Right renal pelvis (tissue), 4 donors: ENCODE results near the gene TOM1L1. TPM values are rescaled to one million over a fixed set of nuclear protein-coding genes. Genes with fewer than 3 reads are reported as not detected.
A peak's percentile ranks its signal among the peaks of the same experiment; 100 is the strongest.
"Not testable (repeated sequence)": the region's sequence is repeated elsewhere in the genome, so short reads cannot be mapped to it uniquely, and the experiment has no call there.

Source experiments
- DNase-seq, 4 donors: peaks; one replicate each; pipeline ENCODE4 v3.0.0-alpha.2; 2013; ENCODE audit warnings: low read depth in 4 of 4, low spot score in 3 of 4, missing footprints in 1 of 4
- polyA plus RNA-seq, 4 donors: library from polyadenylated mRNA; unstranded; fragments of 120-200 nt; gene quantifications; one replicate each; pipeline ENCODE4 v1.2.1, GENCODE V29; 2013; ENCODE audit not compliant: insufficient read length in 4 of 4

Gene TOM1L1
- polyA plus RNA-seq: 100 to 1,000 TPM in 2 of 4 donors, 10 to 100 TPM in 2; 87.6 to 109 (median 102) TPM

GRCh38 chr17:54900457-54901229, at the start of gene TOM1L1:
TSS of gene TOM1L1 (plus strand) at chr17:54900852. CDS start at chr17:54900866, 14 bp downstream.
- DNase-seq: peak in 3 of 4 donors; percentile 55 to 65 (median 58)

DNA sequence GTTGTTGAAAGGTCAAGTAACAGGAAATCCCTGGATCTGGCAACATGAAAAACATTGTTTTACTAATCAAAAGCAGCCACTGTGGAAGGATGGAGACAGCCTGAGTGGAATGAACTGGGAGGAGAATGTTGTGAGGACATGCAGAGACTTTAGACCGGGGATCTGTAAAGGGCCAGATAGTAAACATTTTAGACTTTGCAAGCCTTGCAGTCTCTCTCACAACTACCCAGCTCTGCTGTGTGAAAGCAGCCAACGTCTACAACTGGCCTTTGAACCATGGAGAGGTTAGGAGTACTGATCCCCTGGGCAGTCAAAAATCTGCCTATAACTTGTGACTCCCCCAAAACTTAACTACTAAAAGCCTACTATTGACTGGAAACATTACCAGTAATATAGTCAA, 41.5 kb upstream of the TOM1L1 start:
- no peak for DNase-seq

DNA sequence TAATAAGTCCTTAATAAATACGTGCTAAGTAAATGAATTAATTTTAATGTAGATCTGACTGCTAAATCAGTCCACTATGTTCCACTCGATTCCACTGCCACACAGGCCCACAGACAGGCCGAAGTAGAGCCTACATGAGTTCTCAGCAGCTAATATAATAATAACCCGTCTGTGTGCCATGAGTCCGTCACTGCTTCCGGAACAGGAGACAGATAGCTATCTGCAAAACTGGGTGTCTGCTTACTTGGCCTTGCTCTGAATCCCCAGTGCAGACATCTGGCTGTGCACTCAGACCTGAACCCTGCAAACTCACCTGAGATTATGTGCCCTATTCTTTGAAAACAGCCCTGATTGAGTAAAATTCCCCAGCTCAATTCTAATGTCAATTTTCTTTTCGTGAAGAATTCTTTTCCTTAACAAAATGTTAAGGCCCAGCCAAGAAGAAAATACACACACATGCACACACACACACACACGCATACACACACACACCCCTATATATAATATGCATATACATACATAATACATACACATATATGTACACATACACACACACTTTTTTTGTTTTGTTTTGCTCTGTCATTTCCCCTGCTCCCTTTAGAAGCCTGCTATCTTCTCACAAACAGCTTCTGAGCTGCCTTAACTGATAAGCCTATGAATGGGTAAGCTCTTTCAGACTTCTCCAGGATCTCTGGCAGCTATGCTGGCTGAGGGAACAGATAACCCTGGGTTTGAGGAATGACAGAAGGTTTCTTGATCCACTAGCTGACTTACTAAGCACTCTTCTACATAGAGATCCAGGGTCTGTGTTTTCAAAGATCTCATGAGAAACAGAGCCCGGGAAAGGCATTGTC, 39.8 kb upstream of the TOM1L1 start:
- no peak for DNase-seq

DNA sequence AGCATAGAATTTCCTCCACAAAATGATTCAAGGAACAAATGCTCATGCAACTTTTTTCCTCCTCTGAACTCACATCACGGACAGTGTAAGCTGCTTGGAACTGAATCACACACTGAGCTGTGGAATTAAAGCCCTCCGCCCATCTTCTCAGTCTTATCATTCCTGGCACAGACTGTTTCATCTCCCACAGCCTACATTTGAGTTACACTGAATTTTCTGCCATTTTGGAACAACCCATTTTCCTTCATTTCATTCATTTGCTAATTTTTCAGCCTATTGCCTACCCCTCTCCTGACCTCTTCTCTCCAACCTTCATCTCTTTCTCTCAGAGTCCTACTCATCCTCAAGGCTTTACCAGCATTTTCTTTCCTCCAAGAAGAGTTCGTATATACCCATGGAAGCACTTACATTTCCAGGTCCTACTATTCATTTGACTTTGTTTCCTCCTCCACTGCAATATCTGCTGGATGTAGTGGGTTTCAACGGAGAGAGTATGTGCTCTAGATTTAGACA, 39.1 kb upstream of the TOM1L1 start:
- no peak for DNase-seq

- DNase-seq: no peak
Measured at GRCh38 chr17:54863176-54863575, 37.5 kb upstream of the TOM1L1 start.

- no peak for DNase-seq
Measured at GRCh38 chr17:54864070-54864469, 36.6 kb upstream of the TOM1L1 start.

DNA sequence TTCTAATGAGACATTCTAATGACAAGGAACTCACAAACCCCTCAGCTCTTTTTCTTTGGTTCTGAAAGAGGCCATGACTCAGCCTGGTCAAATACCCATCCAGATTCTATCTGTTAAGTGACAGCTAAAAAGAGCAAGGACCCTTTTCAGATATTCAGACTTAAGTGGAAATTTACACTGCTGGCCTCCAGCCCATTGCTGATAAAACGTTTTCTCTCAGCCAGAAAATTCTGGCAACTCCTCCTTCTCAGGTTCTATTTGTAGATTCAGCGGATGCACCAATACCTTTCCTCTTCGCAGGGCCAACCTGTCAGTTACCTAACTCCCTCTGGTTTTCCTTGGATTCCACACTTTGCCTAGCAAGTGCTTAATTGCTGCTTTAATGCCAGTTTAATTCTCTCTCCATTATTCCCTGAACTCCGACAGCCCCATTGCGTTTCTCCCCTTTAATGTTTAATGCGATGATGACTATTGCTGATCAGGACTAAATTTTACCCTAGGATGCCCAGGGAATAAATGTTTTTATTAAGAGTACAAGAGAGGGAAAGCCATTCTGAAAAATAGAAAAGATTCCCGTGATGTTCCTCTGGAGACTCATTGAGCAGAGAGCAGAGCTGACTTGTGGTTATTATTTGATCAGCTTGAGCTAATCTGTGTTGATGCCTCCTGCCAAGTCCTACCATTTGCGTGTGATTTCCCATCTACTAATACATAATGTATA, 35.9 kb upstream of the TOM1L1 start:
- DNase-seq: no peak

DNA sequence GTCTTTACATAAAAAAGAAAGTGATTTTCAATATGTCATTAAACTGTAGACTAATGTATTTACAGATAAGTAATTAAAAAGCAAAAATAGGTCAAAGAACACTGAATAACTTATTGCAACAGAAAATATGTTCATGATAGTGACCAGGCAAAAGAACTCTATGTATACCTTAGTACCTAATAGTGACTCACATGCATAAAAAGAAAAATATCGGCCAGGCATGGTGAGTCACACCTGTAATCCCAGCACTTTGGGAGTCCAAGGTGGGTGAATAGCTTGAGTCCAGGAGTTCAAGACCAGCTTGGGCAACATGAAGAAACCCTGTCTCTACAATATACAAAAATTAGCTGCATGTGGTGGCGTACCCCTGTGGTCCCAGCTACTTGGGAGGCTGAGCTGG, 33.0 kb upstream of the TOM1L1 start:
- no peak for DNase-seq

- no peak for DNase-seq
Measured at GRCh38 chr17:54870671-54871175, 29.9 kb upstream of the TOM1L1 start.

GRCh38 chr17:54875906-54876305, 24.7 kb upstream of the TOM1L1 start:
- DNase-seq: not testable (repeated sequence)

DNA sequence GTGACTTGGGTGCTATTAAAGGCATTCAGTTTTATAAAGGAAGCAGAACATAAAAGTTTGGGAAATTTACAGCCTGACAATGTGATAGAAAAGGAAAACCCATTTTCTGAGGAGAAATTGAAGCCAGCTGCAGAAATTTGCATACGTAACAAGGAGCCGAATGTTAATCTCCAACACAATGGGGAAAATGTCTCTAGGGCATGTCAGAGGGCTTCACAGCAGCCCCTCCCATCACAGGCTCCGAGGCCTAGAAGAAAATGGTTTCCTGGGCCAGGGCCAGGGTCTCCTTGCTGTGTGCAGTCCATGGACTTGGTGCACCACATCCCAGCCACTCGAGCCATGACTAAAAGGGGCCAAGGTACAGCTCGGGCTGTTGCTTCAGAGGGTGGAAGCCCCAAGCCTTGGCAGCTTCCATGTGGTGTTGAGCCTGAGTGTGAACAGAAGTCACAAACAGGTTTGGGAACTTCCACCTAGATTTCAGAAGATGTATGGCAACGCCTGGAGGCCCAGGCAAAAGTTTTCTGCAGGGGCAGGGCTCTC, 23.9 kb upstream of the TOM1L1 start:
- DNase-seq: no peak

GRCh38 chr17:54881255-54881972, 19.2 kb upstream of the TOM1L1 start:
- no peak for DNase-seq

GRCh38 chr17:54882371-54882770, 18.3 kb upstream of the TOM1L1 start:
- DNase-seq: no peak

DNA sequence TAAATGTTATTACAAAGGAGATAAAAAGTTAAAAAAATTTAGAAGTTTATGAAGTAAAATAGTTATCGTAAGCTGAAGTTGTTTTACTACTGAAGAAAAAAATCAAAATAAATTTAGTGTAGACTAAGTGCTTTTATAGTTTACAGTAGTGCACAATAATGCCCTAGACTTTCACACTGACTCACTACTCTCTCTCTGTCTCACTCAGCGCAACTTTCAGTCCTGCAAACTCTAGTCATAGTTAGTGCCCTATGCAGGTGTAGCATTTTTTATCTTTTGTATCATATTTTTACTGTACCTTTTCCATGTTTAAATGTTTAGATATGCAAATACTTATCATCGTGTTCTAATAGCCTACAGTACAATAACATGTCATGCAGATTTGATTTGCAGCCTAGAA, 17.7 kb upstream of the TOM1L1 start:
- no peak for DNase-seq

- DNase-seq: no peak
Measured at GRCh38 chr17:54883939-54884338, 16.7 kb upstream of the TOM1L1 start.

GRCh38 chr17:54887787-54888186, 12.9 kb upstream of the TOM1L1 start:
- DNase-seq: no peak

GRCh38 chr17:54888254-54888653, 12.4 kb upstream of the TOM1L1 start:
- no peak for DNase-seq

GRCh38 chr17:54888981-54889380, 11.7 kb upstream of the TOM1L1 start:
- no peak for DNase-seq

GRCh38 chr17:54891176-54891821, 9.4 kb upstream of the TOM1L1 start:
- peak in 2 of 4 donors; percentile 46 to 52 for DNase-seq
